Activated CD4-positive, CD25-positive, alpha-beta regulatory T cell treated with anti-CD3 and anti-CD28 coated beads, Interleukin-2, amount 50 U/mL, for 24 hours (primary cell): Measurements from ENCODE around the gene GNA15.
"Not testable (repeated sequence)": the region's sequence is repeated elsewhere in the genome, so short reads cannot be mapped to it uniquely, and the experiment has no call there.

Experiments
- ATAC-seq, 2 donors: fragments of 150-1000 bp; cut with Tn5 transposase; one replicate each; pipeline ENCODE4 v1.10.0; 2021; ENCODE audit warnings: mild to moderate bottlenecking in 1 of 2, moderate library complexity in 1 of 2

The GNA15 gene, protein sequence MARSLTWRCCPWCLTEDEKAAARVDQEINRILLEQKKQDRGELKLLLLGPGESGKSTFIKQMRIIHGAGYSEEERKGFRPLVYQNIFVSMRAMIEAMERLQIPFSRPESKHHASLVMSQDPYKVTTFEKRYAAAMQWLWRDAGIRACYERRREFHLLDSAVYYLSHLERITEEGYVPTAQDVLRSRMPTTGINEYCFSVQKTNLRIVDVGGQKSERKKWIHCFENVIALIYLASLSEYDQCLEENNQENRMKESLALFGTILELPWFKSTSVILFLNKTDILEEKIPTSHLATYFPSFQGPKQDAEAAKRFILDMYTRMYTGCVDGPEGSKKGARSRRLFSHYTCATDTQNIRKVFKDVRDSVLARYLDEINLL

DNA sequence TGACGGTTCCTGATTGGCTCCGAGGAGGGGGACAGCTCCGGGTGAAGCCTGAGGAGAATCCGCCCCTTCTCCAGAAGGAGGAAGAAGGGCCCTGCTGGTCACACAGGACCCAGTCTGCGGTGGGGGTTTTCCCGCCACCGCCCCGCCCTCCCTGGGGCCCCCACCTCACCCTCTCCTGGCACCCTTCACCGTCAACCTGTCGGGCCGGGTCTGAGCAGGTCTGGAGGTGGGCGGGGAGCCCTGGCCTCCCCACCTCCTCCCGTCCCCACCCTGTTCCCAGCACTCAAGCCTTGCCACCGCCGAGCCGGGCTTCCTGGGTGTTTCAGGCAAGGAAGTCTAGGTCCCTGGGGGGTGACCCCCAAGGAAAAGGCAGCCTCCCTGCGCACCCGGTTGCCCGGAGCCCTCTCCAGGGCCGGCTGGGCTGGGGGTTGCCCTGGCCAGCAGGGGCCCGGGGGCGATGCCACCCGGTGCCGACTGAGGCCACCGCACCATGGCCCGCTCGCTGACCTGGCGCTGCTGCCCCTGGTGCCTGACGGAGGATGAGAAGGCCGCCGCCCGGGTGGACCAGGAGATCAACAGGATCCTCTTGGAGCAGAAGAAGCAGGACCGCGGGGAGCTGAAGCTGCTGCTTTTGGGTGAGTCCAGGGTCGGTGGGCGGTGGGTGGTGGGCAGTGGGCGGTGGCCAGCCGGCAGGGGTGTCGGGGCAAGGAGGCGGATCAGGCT is at the start of gene GNA15:
Gene GNA15, plus strand, starts transcription at position 73 of the 723 bp plus-strand sequence. Its CDS starts 418 bp downstream, at position 491.
- ATAC-seq, result peak; percentile 39 to 51

DNA sequence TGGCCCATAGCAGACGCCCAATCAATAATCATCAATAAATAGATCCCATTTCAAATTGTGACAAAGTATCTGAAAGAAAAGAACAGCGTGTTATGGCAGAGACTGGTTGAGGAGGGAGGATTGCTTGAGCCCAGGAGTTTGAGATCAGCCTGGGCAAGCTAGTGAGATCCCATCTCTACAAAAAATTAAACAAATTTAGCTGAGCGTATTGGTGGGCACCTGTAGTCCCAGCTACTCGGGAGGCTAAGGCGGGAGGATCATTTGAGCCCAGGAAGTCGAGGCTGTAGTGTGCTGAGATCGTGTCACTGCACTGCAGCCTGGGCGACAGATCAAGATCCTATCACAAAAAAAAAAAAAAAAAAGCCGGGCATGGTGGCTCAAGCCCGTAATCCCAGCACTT is 48.1 kb upstream of the GNA15 start:
- no peak for ATAC-seq

DNA sequence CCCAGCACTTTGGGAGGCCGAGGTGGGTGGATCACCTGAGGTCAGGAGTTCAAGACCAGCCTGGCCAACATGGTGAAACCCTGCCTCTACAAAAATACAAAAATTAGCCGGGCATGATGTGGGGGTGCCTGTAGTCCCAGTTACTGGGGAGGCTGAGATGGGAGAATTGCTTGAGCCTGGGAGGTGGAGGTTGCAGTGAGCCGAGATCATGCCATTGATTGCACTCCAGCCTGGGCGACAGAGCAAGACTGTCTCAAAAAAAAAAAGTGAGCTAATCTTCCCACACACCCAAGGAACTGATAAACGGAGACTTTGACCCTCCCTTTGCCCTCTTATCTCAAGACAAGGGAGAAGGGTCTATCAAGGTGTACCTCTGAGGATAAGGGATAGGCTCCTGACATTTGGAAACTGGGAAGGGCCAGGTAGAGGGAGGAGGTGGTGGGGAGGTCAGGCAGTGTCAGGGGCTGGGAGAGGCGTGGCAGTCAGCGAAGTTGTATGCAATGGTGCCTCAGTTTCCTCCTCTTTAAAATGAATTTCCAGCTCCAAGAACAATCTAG is 46.5 kb upstream of the GNA15 start:
- not testable (repeated sequence) for ATAC-seq

DNA sequence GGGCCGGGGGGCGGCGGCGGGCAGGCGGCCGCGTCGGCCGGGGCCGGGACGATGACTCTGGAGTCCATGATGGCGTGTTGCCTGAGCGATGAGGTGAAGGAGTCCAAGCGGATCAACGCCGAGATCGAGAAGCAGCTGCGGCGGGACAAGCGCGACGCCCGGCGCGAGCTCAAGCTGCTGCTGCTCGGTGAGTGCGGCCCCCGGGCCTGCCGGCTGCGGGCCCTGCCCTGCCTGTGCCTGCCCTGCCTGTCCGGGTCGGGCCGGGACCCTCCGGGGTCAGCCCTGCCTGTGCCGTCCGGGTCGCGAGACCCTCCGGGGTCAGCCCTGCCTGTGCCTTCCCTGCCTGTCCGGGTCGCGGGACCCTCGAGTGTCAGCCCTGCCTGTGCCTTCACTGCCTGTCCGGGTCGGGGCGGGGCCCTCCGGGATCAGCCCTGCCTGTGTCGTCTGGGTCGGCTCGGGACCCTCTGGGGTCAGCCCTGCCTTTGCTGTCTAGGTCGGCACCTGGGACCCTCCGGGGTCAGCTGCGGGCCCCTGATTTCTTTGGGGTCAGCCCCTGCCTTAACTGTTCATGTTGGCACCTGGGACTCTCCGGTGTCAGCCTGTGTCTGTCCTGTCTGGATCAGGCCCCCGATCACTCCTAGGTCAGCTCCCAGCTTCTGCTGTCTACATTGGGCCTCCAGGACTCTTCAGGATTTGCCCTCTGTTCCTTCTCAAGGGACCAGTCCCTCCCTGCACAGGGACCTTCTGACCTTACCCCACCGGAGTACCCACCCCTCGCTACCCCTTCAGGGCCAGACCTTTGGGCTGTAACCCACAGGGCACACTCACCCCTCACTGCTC is 41.0 kb upstream of the GNA15 start:
- ATAC-seq, result peak; percentile 33 to 38

DNA sequence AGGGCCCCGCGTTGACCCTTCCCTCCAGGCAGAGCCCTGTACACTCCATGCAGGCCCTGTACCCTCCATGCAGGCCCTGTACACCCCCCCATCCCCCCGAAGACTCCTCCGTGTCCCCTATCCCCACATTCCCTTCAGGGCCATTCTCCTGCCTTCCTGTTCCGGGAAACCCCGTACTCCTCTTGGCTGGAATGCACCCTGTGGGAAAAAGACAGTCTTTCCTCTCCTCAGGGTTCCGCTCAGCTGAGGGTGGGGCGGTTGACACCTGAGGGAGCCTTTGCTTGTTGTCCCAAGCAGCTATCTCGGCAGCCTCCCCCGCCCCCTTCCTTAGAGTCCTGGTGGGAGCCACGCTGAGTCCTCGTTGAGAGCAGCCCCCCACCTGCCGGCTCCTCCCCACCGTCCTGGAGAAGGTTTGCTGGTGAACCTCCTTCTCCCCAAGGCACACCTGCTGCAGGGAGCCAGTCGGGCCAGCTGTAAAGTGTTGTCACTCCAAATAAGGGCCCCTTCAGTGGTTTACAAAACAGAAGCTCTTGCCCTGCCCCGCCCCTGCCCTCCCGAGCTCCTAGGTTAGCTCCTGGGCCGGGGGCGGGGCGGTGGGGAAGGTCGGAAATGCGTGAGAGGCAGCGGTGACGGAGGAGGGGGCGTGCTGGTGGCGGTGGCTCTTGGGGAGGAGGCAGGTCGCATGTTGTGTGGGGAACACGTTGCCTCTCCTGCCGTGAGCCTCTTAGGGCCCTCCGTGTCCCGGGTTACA is 40.2 kb upstream of the GNA15 start:
- ATAC-seq, result peak in 1 of 2 donors; percentile 4

DNA sequence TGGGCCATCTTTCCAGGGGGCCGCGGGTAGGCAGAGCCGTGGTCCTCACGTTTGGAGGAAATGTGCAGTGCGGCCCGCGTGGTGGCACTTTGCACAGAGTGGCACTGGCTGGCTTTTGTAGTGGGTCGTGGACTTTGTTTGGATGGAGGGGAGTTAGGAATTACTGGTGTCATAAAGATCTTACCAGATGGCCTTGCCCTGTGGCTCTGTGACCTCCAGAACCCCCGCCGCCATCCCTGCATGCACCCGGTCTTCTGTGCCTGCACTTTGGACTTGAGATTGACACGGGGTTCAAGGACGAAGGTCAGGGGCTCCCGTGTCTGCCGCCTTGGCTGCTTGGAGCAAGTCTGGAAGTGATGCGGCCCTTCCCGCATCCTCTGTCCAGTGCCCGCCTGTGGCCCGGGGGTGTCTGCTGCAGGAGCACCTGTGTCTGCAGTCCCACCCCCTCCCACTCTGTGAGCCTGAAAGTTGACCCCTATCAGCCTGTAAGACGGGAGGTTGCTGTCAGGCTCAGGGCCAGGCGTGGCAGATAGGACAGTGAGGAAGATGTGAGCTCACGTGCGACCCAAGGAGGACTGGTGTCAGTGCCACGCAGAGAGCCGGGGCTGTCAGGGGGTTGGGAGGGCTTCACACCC is 39.4 kb upstream of the GNA15 start:
- no peak for ATAC-seq

DNA sequence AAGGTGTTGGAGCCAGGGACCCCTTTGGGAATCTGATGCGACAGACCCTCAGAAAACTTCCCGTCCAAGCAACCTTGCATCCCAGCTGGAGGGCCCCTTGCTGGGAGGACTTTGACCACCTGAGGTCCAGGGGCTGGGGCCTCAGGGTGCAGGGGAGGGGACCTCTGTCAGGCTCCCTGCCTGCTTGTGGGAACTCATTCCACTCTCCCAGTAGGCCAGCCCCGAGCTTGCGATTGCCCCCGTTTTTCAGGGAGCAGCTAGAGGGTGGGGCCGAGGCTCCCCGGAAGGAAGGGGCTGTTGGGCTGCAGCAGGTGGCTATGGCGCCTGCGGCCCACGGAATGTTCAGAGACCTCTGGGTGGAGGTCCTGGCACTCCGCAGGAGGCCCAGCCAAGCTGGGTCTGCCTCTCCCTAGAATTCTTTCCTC is 38.9 kb upstream of the GNA15 start:
- no peak for ATAC-seq

DNA sequence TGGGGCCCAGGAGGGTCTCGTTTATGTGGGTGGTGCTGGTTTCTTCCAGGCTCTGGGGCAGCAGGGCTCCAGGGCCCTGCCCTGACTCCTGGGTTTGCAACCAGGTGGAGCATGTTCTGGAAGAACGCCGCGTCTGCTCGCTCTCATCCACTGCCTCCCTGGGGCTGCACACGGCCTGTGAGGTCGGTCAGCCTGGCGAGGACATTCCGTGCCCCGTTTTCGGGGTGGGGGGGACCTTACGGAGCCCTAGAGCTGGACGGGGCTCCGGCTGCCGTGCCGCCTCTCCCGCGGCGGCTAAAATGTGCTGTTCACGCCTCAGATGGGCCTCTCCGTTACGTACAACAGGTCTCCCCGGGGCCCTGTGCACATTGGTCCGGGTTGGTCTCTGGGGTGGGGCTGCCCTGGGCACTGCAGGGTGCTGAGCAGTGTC is 38.4 kb upstream of the GNA15 start:
- no peak for ATAC-seq

GRCh38 chr19:3098141-3098514 is 37.7 kb upstream of the GNA15 start:
- ATAC-seq, result no peak

DNA sequence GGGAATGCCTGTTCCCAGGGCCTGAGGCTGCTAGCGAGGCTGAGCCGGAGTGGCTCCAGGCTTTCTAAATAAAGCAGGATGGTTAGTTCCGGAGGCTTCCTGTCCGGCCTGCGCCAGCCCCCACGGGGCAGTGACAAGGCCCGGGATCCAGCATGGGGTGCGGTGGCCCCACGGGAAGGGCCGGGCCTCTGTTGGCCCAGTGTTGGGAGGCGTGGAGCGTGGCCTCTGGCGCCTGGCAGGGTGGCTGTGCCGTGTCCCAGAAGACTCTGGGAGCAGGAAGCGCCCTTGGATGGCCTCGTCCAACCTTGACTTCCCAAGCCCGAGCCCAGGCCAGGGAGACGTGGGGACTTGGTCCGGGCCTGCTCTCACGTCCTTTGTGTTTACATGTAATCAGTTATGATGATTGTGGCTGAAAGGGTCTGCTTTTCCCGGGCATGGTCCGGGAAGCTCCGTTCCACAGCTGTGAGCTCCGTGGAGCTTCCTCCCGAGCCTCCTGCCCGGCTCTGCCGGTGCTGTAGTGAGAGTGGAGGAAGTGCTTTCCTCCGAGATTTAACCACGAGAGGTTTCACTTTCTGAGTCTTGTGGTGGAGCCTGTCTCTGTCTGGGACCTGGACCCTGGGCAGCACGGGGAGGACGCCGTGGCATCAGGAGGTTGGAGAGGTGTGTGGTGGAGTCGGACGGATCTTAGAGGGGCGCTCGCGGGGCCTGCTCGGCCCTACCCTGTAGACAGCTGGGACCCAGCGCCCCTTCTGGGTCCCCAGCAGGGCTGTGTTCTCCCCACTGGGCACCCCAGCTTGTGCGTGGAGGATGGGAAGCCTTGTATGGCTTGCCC is 37.1 kb upstream of the GNA15 start:
- ATAC-seq, result no peak

DNA sequence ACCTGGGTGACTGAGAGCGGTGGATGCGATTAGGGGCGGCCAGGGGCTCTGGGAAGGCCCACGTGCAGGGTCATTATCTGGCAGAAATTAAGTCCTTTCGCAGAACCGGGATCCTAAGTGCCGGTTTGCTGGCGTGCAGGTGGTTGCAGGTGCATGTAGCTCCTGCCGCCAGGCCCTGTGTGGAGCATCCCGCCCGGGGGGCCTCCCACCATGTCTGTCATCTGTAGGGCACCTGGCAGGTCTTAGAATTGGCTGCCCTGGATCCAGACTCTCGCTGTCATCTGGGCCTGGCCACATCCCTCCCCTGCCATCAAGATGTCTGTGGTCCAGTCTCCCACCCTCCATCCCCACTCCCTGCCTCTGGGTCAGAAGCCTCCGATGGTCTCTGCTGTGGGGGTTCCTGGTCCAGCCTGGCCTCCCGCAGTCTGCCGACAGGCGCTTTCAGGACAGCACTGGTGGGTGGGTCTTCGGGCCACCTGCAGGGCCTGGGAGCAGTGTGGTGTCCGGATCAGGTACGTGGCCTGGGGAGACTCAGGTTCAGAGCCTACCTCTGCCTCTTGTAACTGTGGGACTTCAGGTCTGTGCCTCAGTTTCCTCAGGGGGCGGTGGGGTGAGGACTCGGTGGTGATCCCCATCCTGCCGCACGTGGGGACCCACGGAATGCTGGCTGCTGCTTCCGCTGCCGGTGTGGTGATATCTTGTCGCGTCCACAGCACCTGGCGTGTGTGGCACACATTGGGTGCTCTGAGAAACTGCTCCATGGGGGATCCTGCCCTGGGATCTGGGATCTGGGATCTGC is 36.3 kb upstream of the GNA15 start:
- no peak for ATAC-seq

DNA sequence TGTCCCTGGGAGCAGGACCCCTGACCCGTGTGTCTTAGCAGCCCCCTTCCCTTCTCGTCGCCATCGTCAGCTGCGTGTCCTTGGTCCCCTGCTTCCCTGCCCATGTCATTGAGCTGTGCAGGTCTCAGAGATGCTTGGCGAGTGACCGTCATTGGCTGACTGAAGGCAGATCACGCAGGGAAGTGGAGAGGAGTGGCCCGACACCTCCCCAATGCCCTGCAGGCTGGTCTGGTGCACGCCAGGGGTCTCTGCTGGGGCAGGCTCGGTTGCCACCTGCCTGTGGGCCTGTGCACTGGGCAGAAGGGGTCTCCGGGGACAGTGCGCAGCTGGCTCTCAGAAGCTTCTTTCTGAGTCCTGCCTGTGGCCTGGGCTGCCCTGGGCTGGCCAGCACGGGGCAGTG is 35.5 kb upstream of the GNA15 start:
- ATAC-seq, result no peak

DNA sequence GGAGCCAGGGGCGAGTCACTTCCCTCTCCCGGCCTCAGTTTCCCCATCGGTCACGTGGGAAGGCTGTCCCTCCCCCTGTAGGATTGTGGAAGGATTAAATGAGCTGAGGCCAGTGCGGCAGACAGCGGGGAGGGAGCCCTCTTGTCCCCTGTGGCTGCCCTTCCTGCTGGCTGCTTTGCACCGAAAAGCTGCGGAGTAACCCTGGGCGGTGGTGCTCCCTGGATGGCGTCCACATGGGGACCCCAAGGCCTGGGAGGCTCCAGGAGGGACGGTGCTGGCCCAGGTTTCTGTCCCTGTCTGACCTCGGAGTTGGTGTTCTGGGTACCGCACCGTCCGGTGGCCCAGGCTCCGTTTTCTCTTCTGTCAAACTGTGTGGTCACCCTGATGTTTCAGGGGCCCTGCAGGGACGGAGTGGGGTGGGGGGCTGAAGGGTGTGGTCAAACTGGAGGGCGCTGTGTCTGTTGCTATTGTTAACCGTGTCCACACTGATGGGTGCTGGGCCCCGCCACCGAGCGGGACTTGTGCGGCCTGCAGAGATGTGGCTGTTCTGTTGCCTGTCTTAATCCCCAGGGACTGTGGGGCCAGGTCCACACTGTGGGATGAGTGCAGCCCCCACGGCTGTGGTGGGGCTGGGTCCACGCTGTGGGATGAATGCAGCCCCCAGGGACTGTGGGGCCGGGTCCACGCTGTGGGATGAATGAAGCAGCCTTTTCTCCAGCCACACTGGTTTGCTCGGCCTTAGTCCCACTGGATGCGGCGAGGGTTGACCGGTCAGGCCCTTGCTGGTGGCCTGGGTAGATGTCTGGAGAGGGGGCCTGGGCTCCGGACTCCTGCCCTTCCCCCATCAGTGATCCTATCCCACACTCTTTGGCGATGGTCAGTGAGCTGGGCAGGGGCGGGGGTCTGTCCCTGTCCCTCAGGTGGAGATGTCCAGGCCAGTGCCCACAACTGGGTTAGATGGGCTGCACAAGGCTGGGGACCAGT is 34.8 kb upstream of the GNA15 start:
- ATAC-seq, result no peak

DNA sequence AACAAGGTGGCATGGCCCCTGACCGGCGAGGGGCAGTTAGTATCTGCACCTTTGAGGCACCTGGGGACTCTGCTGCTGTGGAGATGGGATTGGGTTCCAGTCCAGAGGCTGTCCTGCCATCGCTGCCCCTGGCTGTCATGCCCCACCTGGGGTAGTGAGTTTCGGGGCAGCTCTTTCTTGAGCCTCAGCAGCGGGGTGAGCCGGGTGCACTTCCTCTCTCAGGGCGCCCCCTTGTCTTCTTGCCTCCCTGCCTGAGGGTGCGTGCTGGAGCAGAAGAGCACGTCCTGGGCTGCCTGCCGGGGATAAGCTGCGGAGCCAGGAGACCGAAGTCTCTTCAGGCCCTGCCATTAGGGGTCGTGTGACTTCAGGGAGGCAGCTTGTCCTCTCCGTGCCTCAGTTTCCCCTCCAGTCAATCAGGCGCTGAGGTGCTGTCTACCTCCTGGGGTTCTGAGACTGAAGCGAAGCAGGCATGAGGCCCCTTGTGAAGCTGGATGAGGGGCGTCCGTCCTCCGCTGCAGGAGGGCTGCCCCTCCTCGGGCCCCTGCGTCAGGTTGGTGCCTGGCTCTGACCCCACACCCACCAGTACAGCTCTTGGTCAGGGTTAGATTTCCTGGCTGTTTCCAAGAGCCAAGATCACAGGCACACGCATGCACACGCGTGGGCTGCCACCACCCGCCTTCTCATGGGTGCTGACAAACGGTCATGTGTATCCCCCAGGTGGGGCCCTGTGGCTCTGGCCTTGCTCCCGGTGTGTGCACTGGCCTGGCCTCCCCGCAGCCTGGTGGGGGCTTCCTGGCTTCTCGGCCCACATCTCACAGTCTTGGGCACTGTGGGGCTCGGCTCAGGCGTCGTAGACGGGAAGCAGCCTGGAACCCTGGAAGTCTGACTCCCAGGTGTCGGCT is 33.3 kb upstream of the GNA15 start:
- ATAC-seq, result no peak

- no peak for ATAC-seq
Measured at GRCh38 chr19:3104708-3104983, 31.2 kb upstream of the GNA15 start.

GRCh38 chr19:3105641-3106508 is 30.0 kb upstream of the GNA15 start:
- no peak for ATAC-seq
